Measurements from ENCODE around the gene ZBTB7C. TPM values are rescaled to one million over a fixed set of nuclear protein-coding genes. Genes with fewer than 3 reads are reported as not detected.
A peak's percentile ranks its signal among the peaks of the same experiment; 100 is the strongest.

ZBTB7C gene
- total and polyA plus RNA-seq, 4 donors = 3.2 to 10.9 (median 3.7) TPM

DNA sequence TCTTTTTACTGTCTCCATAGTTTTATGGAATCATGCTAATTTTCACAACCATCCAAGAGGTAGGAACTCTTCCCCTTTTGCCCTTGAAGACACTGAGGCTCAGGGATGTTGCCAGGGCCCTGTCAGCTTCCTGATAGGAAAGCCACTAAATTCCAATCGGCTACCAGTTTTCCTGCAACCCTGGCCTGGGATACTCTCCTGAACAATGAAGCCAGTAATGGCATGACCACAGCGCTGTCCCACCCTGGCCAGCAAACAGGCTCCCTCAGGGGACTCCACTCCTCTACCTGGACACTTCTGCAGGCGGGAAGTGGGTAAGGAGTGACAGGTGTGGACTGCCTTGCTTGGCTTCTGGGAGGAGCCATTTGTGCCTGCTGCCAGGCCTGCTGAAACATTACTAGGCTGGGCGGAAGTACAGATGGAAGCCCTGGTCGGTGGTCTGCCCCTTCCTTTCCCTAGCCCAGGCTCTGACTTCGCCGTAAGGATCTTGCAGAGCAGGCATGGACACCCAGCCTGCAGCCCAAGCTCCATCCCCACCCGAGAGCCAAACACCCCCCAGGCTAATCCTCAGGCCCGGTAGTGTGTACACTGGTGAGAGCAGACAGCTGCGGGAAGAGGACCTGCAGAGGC is 400.0 kb downstream of the ZBTB7C start:
- no peaks in the 10 kb centered on the region for H3K9me3 ChIP-seq (ENCODE audit: control insufficient read depth in 4 of 4, insufficient read depth in 3 of 4, low read length in 3 of 4)
- H3K27me3 ChIP-seq (ENCODE audit: control insufficient read depth in 3 of 3, insufficient read depth in 3 of 3, low read length in 2 of 3) = no peaks in the 10 kb centered on the region
- WGBS, 2 donors = 94 to 95% methylated on average over 10 of the region's 10 CpGs
- H3K36me3 ChIP-seq (ENCODE audit: control insufficient read depth in 4 of 4, insufficient read depth in 4 of 4, low read length in 4 of 4) = no peaks in the 10 kb centered on the region
- TF ChIP-seq, protein P1, sequence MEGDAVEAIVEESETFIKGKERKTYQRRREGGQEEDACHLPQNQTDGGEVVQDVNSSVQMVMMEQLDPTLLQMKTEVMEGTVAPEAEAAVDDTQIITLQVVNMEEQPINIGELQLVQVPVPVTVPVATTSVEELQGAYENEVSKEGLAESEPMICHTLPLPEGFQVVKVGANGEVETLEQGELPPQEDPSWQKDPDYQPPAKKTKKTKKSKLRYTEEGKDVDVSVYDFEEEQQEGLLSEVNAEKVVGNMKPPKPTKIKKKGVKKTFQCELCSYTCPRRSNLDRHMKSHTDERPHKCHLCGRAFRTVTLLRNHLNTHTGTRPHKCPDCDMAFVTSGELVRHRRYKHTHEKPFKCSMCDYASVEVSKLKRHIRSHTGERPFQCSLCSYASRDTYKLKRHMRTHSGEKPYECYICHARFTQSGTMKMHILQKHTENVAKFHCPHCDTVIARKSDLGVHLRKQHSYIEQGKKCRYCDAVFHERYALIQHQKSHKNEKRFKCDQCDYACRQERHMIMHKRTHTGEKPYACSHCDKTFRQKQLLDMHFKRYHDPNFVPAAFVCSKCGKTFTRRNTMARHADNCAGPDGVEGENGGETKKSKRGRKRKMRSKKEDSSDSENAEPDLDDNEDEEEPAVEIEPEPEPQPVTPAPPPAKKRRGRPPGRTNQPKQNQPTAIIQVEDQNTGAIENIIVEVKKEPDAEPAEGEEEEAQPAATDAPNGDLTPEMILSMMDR (IDR thresholded peaks at IDR 0.05; ENCODE audit: control extremely low read depth, extremely low read depth) = no peak
- DNase-seq = no peak
- H3K4me3 ChIP-seq = no peak overlapping the region
- no peak overlapping the region for H3K9ac ChIP-seq (ENCODE audit: insufficient read depth in 1 of 2, low read length in 2 of 2)
- peaks cover 0 to 6% (median 0%) of the 10 kb centered on the region in 5 donors for H3K4me1 ChIP-seq (ENCODE audit: control insufficient read depth in 5 of 5, insufficient read depth in 5 of 5, low read length in 5 of 5)
- ATAC-seq (ENCODE audit: insufficient read depth, low FRiP score) = no peak
- no peak overlapping the region for H3K27ac ChIP-seq (ENCODE audit: low read depth in 1 of 2, low read length in 1 of 2)

DNA sequence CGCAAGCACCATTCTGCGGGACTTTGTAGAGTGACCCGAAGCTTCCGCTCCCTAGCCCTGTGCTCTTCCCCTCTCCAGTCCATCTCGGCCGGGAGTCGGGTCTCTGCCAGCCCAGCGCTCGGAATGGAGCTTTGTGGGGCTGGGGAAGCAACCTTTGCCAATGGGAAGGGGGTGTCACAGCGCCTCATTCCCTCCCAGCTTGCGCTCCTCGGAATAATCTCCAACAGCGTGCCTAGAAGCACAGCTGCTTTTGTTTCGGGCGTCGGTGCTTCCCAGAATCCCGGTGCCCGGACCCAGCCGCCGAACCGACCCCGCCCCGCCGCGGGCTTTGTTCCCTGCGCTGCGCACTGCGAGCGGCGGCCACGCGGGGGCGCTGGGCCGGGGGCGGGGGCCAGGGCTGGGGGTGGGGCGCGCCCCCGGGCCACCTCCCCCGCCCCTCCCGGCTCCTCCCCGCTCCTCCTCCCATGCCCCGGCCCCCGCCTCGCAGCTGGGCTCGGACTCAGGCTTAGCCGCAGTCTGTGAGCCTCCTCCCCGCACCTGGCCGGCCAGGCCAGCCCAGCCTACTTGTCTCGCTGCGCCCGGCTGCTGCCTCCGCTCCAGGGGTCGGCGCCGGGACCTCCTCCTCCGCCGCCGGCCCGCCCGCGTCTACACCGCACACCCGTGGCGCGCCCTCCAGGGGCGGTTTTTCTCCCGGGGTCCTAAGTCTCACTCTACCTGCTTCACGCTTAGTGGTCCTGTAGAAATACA is 401.1 kb downstream of the ZBTB7C start:
- WGBS, 2 donors = 4 to 5% methylated on average over 59 to 68 of the region's 68 CpGs
- TF ChIP-seq, protein P1 (IDR thresholded peaks at IDR 0.05; ENCODE audit: control extremely low read depth, extremely low read depth) = no peak
- peak; percentile 72 to 79 (median 78) for DNase-seq
- H3K36me3 ChIP-seq (ENCODE audit: control insufficient read depth in 4 of 4, insufficient read depth in 4 of 4, low read length in 4 of 4) = no peaks in the 10 kb centered on the region
- peaks cover 0 to 10% (median 0%) of the 10 kb centered on the region in 5 donors for H3K4me1 ChIP-seq (ENCODE audit: control insufficient read depth in 5 of 5, insufficient read depth in 5 of 5, low read length in 5 of 5)
- H3K27ac ChIP-seq (ENCODE audit: low read depth in 1 of 2, low read length in 1 of 2) = no peak overlapping the region
- peak overlapping the region; percentile 2 for H3K4me3 ChIP-seq
- peak overlapping the region in 1 of 2 donors; percentile 81 for H3K9ac ChIP-seq (ENCODE audit: insufficient read depth in 1 of 2, low read length in 2 of 2)
- ATAC-seq (ENCODE audit: insufficient read depth, low FRiP score) = peak; percentile 85
- H3K9me3 ChIP-seq (ENCODE audit: control insufficient read depth in 4 of 4, insufficient read depth in 3 of 4, low read length in 3 of 4) = no peaks in the 10 kb centered on the region
- no peaks in the 10 kb centered on the region for H3K27me3 ChIP-seq (ENCODE audit: control insufficient read depth in 3 of 3, insufficient read depth in 3 of 3, low read length in 2 of 3)

DNA sequence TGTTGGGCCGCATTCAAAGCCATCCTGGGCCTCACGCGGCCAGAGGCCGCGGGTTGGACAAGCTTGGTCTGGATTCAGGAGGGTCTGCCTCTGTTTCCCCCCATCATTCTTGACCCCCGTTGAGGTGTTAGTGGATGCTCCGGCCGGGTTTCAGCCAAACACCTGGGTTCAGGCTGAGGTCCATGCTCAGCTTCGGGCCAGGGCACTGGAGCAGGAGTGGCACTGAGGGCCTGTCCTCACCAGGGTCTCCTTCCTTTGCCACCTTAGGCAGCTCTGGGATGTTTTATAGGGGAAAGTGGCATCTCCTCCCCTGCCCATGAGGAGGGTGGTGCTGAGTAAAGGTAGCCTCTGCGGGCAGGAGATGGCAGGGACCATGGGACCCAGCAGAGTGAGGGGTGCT is 401.8 kb downstream of the ZBTB7C start:
- Histone ChIP-seq H3K36me3 (ENCODE audit: control insufficient read depth in 4 of 4, insufficient read depth in 4 of 4, low read length in 4 of 4) (no peaks in the 10 kb centered on the region), H3K27ac (ENCODE audit: low read depth in 1 of 2, low read length in 1 of 2) (no peak overlapping the region), H3K9ac (ENCODE audit: insufficient read depth in 1 of 2, low read length in 2 of 2) (no peak overlapping the region), H3K4me1 (ENCODE audit: control insufficient read depth in 5 of 5, insufficient read depth in 5 of 5, low read length in 5 of 5) (peaks cover 0 to 13% (median 0%) of the 10 kb centered on the region in 5 donors), H3K4me3 (no peak overlapping the region), H3K27me3 (ENCODE audit: control insufficient read depth in 3 of 3, insufficient read depth in 3 of 3, low read length in 2 of 3) (no peaks in the 10 kb centered on the region), H3K9me3 (ENCODE audit: control insufficient read depth in 4 of 4, insufficient read depth in 3 of 4, low read length in 3 of 4) (no peaks in the 10 kb centered on the region)
- TF ChIP-seq, protein P1 (IDR thresholded peaks at IDR 0.05; ENCODE audit: control extremely low read depth, extremely low read depth) = no peak
- ATAC-seq (ENCODE audit: insufficient read depth, low FRiP score) (no peak), DNase-seq (no peak)
- WGBS, 2 donors = 97 to 98% methylated on average over 10 of the region's 10 CpGs

Data from lung (tissue), 12 donors.